HCT116 (cell line): ENCODE data around the gene CNTD1. TPM values are rescaled to one million over a fixed set of nuclear protein-coding genes. Genes with fewer than 3 reads are reported as not detected.

Experiments
- ATAC-seq: fragments of 200-7000 bp; cut with Tn5 transposase; 2 replicates; pipeline ENCODE4 v1.9.1; 2020; ENCODE audit warnings: mild to moderate bottlenecking, moderate library complexity
- BruUV-seq: library from RNA; stranded (reverse); fragments of 400-500 nt; replicated peaks from 2 replicates; lab custom pipeline; 2021; lab: Mats Ljungman, UMichigan
- CTCF ChIA-PET: fragments of 300-600 bp; sonication (Branson Sonifier 250); formaldehyde crosslinking; loops from one replicate; lab custom pipeline; 2021; ENCODE audit warnings: antibody characterized with exemption; lab: Charles Lee
- POLR2A ChIA-PET: fragments of 300-600, 350-600 bp; sonication (Branson Sonifier 250); formaldehyde crosslinking; loops from one replicate; lab custom pipeline; 2021; ENCODE audit warnings: antibody characterized with exemption; lab: Charles Lee
- RAD21 ChIA-PET, 2 experiments: fragments of 300-600 bp; sonication (Branson Sonifier 250); formaldehyde crosslinking; loops; one replicate each; lab custom pipeline; 2023; ENCODE audit warnings: low total read pairs in 2 of 2; ENCODE audit not compliant: uncharacterized antibody in 2 of 2, unreplicated experiment in 2 of 2, low non-redundant PET in 1 of 2; lab: Charles Lee
- DNase-seq: peaks from one replicate; pipeline ENCODE4 v3.0.0-alpha.2; 2010; ENCODE audit warnings: low read depth, low spot score
- H2AFZ ChIP-seq: fragments of 200-600 bp; shearing (Covaris generic), sonication (generic); 2 replicates; pipeline ENCODE4 v1.6.1; 2017; ENCODE audit warnings: low read depth, mixed run types, mixed read lengths, antibody characterized with exemption, low read length; ENCODE audit not compliant: poor library complexity, severe bottlenecking
- H3K27ac ChIP-seq: 2 replicates; pipeline ENCODE4 v1.5.1; 2012; ENCODE audit warnings: low read depth, low read length
- H3K27me3 ChIP-seq: fragments of 200-600 bp; sonication (generic); 2 replicates; pipeline ENCODE4 v1.6.1; 2016; ENCODE audit warnings: mixed run types, low read length, mixed read lengths; ENCODE audit not compliant: insufficient read depth
- H3K36me3 ChIP-seq, 2 experiments: fragments of 200-500 bp in 1 of 2; fragments of 200-600 bp in 1 of 2; sonication (Bioruptor generic) in 1 of 2; sonication (generic) in 1 of 2; 2 replicates each; pipeline versions ENCODE4 v1.5.1 to v1.6.1; 2014 to 2016; ENCODE audit warnings: low read length in 2 of 2, inconsistent platforms in 1 of 2, mixed read lengths in 1 of 2, mixed run types in 1 of 2; ENCODE audit not compliant: insufficient read depth in 2 of 2, control insufficient read depth in 1 of 2
- H3K4me1 ChIP-seq, 2 experiments: fragments of 200-600 bp in 1 of 2; sonication (generic) in 1 of 2; 2 replicates each; pipeline versions ENCODE4 v1.5.1 to v1.6.1; 2012 to 2017; ENCODE audit warnings: low read length in 2 of 2, inconsistent platforms in 1 of 2, mild to moderate bottlenecking in 1 of 2, mixed read lengths in 1 of 2, mixed run types in 1 of 2, moderate library complexity in 1 of 2; ENCODE audit not compliant: insufficient read depth in 2 of 2, control insufficient read depth in 1 of 2
- H3K4me2 ChIP-seq: fragments of 200-600 bp; sonication (generic); 2 replicates; pipeline ENCODE4 v1.6.1; 2017; ENCODE audit warnings: mixed run types, low read length, mixed read lengths
- H3K4me3 ChIP-seq, 2 experiments: fragments of 200-600 bp in 1 of 2; sonication (generic) in 1 of 2; replicated peaks in 1 of 2; 2 replicates each; pipeline ENCODE4 v1.5.1; 2011 to 2016; ENCODE audit warnings: low read length in 2 of 2, control low read depth in 1 of 2, low read depth in 1 of 2, mild to moderate bottlenecking in 1 of 2, mixed read lengths in 1 of 2, mixed run types in 1 of 2
- H3K79me2 ChIP-seq: fragments of 200-600 bp; sonication (generic); 2 replicates; pipeline ENCODE4 v1.6.1; 2017; ENCODE audit warnings: mild to moderate bottlenecking, mixed run types, low read length, moderate library complexity, mixed read lengths; ENCODE audit not compliant: insufficient read depth
- H3K9ac ChIP-seq: fragments of 200-600 bp; sonication (generic); 2 replicates; pipeline ENCODE4 v1.6.1; 2016; ENCODE audit warnings: low read length, mixed read lengths
- H3K9me2 ChIP-seq: fragments of 200-600 bp; sonication (generic), shearing (Covaris generic); 2 replicates; pipeline ENCODE4 v1.6.1; 2017; ENCODE audit warnings: mixed run types, mild to moderate bottlenecking, moderate library complexity; ENCODE audit not compliant: insufficient read depth
- H3K9me3 ChIP-seq, 2 experiments: fragments of 200-500 bp in 1 of 2; fragments of 200-600 bp in 1 of 2; sonication (Bioruptor generic) in 1 of 2; sonication (generic) in 1 of 2; 2 replicates each; pipeline ENCODE4 v1.6.1; 2014 to 2017; ENCODE audit warnings: low read length in 2 of 2, mixed read lengths in 2 of 2, inconsistent platforms in 1 of 2, low read depth in 1 of 2, mild to moderate bottlenecking in 1 of 2, mixed run types in 1 of 2, moderate library complexity in 1 of 2; ENCODE audit not compliant: control insufficient read depth in 1 of 2, insufficient read depth in 1 of 2
- H4K20me1 ChIP-seq: fragments of 200-600 bp; sonication (generic), shearing (Covaris generic); 2 replicates; pipeline ENCODE4 v1.6.1; 2017; ENCODE audit warnings: mixed run types, mild to moderate bottlenecking, moderate library complexity; ENCODE audit not compliant: insufficient read depth
- EGR1 ChIP-seq: IDR thresholded peaks from 2 replicates; pipeline ENCODE4 v1.6.1; 2012; ENCODE audit warnings: low read depth
- ELF1 ChIP-seq: IDR thresholded peaks from 2 replicates; pipeline ENCODE4 v1.6.1; 2012; ENCODE audit warnings: low read depth, borderline replicate concordance
- EZH2 ChIP-seq: fragments of 200-600 bp; sonication (generic); IDR thresholded peaks from 2 replicates; pipeline ENCODE4 v1.6.1; 2017; ENCODE audit warnings: antibody characterized with exemption, mixed run types
- EZH2phosphoT487 ChIP-seq: fragments of 200-600 bp; IDR thresholded peaks from 2 replicates; pipeline ENCODE4 v1.6.1; 2018; ENCODE audit warnings: antibody characterized with exemption, borderline replicate concordance
- FOSL1 ChIP-seq: IDR thresholded peaks from 2 replicates; pipeline ENCODE4 v1.6.1; 2012; ENCODE audit warnings: low read depth
- REST ChIP-seq: IDR thresholded peaks from 2 replicates; pipeline ENCODE4 v1.6.1; 2012; ENCODE audit warnings: low read depth
- SRF ChIP-seq: IDR thresholded peaks from 2 replicates; pipeline ENCODE4 v1.6.1; 2012; ENCODE audit warnings: low read depth
- ZBTB33 ChIP-seq: IDR thresholded peaks from 2 replicates; pipeline ENCODE4 v1.6.1; 2011; ENCODE audit warnings: mild to moderate bottlenecking, low read length, moderate library complexity; ENCODE audit not compliant: insufficient replicate concordance; ENCODE audit errors: extremely low read depth
- intact Hi-C: fragments of 100-400 bp; cut with micrococcal nuclease; formaldehyde crosslinking; loops from 2 replicates; pipeline ENCODE4 v1.10.0; 2022
- total RNA-seq: library from RNA; stranded (reverse); gene quantifications from one replicate; pipeline ENCODE4 v1.2.1, GENCODE V29; 2021; ENCODE audit not compliant: unreplicated experiment

CNTD1 gene
- total RNA-seq, 1 experiment from 2014 or later = not detected

- TF ChIP-seq FOSL1 = no peak
- TF ChIP-seq REST = no peak
- H3K36me3 ChIP-seq = no peaks in the 10 kb centered on the region
- CTCF ChIA-PET = no interaction called here
- no peak overlapping the region for H2AFZ ChIP-seq
- POLR2A ChIA-PET = interaction anchor here (0.7 kb wide), 1 partner anchor 248 kb away, joined by 3 read pairs; no protein-coding TSS in a partner anchor
- RAD21 ChIA-PET = no interaction called here
- H3K9me3 ChIP-seq = no peaks in the 10 kb centered on the region
- H3K4me2 ChIP-seq = no peak overlapping the region
- ATAC-seq (no peak), DNase-seq (no peak)
- no TSS peak for BruUV-seq
- H3K4me1 ChIP-seq = no peaks in the 10 kb centered on the region
- no peak overlapping the region for H3K4me3 ChIP-seq
- H3K27me3 ChIP-seq = no peaks in the 10 kb centered on the region
- no peaks in the 10 kb centered on the region for H3K79me2 ChIP-seq
- no peak overlapping the region for H3K27ac ChIP-seq
- no peak overlapping the region for H3K9ac ChIP-seq
- no peaks in the 10 kb centered on the region for H3K9me2 ChIP-seq
- no peaks in the 10 kb centered on the region for H4K20me1 ChIP-seq
- intact Hi-C loops = no loop called here
These were observed 55.5 kb downstream of the CNTD1 start for GRCh38 chr17:42853968-42854790.

GRCh38 chr17:42855048-42855596 is 56.5 kb downstream of the CNTD1 start:
- Histone ChIP-seq H3K9ac (no peak overlapping the region), H3K36me3 (no peaks in the 10 kb centered on the region), H3K79me2 (no peaks in the 10 kb centered on the region), H3K27me3 (no peaks in the 10 kb centered on the region), H3K27ac (no peak overlapping the region), H3K4me2 (no peak overlapping the region), H2AFZ (no peak overlapping the region), H4K20me1 (no peaks in the 10 kb centered on the region), H3K4me1 (no peaks in the 10 kb centered on the region), H3K9me3 (no peaks in the 10 kb centered on the region), H3K4me3 (no peak overlapping the region), H3K9me2 (no peaks in the 10 kb centered on the region)
- RAD21 ChIA-PET = no interaction called here
- intact Hi-C loops = no loop called here
- POLR2A ChIA-PET = no interaction called here
- no peak for ATAC-seq
- no peak for DNase-seq
- CTCF ChIA-PET = no interaction called here
- no TSS peak for BruUV-seq
- TF ChIP-seq EGR1 = no peak
- no peak for TF ChIP-seq EZH2
- TF ChIP-seq REST = no peak
- TF ChIP-seq ZBTB33 = no peak
- no peak for TF ChIP-seq EZH2phosphoT487
- TF ChIP-seq ELF1 = no peak
- no peak for TF ChIP-seq SRF
